ENCODE data around the gene REX1BD.
A peak's percentile ranks its signal among the peaks of the same experiment; 100 is the strongest.

REX1BD gene

GRCh38 chr19:18613589-18614234 is 25.1 kb downstream of the REX1BD start:
- DNase-seq (ENCODE audit: low read depth), result no peak

DNA sequence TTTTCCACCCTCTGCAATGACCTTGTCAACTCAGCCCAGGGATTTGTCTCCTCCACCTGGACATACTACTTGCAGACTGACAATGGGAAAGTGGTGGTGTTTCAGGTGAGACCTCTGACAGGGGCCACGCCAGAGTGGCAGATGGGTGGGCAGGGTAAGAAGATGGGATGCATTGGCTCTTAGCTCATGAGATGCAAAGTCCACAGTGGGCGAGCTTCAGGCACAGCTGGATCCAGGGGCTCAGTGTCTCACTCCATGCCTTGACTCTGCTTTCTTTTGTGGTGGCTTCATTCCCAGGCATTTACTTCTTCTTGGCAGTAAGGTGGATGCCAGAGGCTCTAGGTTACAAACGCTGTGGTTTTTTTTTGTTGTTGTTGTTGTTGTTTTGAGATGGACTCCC is 27.4 kb downstream of the REX1BD start:
- DNase-seq (ENCODE audit: low read depth), result no peak

DNA sequence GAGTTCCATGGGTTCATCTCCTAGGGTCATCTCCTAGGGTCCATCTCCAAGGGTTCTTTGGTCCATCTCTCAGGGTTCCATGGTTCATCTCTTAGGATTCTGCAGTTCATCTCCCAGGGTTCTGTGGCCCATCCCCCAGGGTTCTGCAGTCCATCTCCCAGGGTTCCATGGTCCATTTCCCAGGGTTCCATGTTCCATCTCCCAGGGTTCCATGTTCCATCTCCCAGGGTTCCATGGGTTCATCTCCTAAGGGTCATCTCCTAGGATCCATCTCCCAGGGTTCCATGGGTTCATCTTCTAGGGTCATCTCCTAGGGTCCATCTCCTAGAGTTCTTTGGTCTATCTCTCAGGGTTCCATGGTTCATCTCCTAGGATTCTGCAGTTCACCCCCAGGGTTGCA is 29.0 kb downstream of the REX1BD start:
- no peak for DNase-seq (ENCODE audit: low read depth)

DNA sequence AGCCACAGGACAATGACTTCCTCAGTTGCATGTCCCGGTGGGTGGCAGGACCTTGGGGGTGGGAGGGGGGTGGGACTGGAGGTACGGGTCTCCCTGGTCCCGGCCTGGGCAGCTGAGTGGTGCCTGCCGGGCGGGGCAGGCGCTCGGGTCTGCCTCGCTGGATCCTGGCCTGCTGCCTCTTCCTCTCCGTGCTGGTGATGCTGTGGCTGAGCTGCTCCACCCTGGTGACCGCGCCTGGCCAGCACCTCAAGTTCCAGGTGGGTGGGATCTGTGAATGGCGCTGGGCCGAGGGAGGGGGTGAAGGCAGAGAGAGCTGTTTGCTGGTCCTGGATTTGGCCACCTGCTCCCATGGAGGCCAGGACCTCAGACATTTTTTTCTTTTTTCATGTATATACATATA is 29.6 kb downstream of the REX1BD start:
- no peak for DNase-seq (ENCODE audit: low read depth)

DNA sequence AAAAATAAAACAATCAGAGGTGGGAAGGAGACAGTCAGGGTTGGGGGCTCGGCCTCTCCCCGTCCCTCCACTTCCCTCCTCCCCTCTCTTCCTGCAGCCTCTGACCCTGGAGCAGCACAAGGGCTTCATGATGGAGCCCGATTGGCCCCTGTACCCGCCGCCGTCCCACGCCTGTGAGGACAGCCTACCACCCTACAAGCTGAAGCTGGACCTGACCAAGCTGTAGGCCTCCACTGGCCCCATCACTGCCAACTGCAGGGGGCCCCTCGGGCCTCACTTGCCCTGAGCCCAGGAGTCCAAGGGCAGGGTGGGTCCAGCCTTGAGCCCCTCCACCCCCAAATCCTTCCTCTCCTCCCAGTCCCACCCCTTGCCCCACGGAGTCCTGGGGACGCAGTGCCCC is 31.7 kb downstream of the REX1BD start:
- DNase-seq (ENCODE audit: low read depth), result no peak

DNA sequence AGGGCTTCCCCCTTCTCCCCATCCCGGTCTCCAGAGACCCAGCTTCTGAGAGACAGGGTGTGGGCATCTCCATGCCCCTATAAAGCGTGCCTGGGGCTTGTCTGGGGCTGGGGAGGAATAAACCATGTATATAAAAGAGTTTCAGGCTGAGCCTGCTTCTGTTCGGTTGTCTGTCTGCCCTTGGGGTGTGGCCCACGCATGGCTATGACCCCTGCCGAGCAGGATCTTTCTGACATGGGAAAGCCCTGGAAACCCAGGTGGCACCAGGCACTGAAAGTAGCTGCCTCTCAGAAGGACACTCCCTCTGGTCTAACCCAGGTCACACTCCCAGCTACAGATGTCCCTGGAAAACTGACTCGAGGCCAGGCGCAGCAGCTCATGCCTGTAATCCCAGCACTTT is 32.3 kb downstream of the REX1BD start:
- DNase-seq (ENCODE audit: low read depth), result no peak

GRCh38 chr19:18626906-18627305 is 38.3 kb downstream of the REX1BD start:
- DNase-seq (ENCODE audit: low read depth), result no peak

- DNase-seq (ENCODE audit: low read depth), result no peak
Measured at GRCh38 chr19:18629166-18630088, 40.8 kb downstream of the REX1BD start.

DNA sequence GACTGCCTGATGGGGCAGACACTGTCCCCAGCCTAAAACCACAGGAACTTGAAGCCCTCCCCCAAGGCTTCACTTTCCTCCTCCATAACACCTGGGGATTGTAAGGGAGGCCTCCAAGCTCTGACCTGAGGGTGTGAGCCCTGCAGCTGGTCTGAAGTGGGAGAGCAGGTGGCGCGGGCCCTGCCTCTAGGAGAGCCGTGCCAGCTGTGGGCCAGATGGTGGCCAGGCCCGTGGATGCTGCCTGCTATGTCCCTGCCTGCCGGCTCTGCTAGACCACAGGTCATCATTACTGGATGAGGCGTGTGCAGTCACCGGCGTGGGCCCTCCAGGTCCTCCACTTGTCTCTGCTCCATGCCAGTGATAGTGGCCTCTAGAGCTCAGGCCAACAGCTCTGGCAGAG is 44.7 kb downstream of the REX1BD start:
- DNase-seq (ENCODE audit: low read depth), result no peak

GRCh38 chr19:18634612-18635297 is 46.2 kb downstream of the REX1BD start:
- DNase-seq (ENCODE audit: low read depth), result no peak

DNA sequence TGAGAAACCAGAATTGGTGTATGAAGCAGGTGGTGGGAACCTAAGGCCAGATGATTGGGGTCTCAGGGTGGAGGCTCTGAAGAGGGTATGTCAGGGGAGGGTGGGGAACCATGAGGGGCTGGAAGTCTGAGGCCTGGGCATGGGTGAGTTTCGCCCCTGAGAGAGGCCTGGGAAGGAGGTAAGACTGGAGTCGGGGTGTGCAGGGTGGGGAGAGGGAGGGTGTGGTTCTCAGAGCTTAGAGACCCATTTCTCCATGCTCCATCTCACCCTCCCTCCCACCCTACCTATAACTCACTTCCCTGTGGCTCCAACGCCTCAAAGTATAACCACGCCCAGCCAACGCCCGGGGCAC is 47.2 kb downstream of the REX1BD start:
- no peak for DNase-seq (ENCODE audit: low read depth)

DNA sequence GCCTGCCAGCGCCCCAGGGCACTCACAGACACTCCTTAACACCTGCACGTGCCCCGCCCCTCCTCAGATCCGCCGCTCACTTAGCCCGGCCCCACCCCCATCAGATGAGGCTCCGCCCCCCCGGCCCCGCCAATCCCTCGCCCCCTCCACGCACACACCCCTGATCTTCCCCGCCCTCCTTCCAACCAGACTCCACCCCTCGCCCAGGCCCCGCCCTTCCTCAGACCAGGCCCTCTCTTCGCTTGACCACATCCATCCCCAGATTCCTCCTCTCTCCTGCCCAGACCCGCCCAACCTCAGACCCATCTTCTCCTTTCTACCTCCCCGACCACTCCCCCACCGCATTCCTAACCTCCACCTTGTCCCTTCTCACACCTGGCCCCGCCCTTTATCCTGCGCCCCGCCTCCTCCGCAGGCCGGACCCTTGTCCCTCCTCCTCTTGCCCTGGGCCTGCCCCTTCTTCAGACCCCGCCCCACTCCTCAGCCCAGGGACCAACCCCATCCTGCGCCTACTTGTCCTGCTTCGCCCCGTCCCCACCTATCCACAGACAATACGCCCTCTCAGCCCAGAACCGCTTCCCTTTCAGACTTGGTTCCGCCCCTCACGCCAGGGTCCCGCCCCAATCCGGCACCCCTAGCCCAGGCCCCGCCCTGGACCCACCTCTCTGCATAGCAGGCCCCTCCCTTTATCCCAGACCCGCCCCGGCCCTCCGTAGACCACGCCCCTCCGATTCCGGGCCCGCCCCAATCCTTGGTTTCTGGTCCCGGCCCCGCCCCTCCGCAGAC is 47.8 kb downstream of the REX1BD start:
- DNase-seq (ENCODE audit: low read depth), result peak; percentile 99

DNA sequence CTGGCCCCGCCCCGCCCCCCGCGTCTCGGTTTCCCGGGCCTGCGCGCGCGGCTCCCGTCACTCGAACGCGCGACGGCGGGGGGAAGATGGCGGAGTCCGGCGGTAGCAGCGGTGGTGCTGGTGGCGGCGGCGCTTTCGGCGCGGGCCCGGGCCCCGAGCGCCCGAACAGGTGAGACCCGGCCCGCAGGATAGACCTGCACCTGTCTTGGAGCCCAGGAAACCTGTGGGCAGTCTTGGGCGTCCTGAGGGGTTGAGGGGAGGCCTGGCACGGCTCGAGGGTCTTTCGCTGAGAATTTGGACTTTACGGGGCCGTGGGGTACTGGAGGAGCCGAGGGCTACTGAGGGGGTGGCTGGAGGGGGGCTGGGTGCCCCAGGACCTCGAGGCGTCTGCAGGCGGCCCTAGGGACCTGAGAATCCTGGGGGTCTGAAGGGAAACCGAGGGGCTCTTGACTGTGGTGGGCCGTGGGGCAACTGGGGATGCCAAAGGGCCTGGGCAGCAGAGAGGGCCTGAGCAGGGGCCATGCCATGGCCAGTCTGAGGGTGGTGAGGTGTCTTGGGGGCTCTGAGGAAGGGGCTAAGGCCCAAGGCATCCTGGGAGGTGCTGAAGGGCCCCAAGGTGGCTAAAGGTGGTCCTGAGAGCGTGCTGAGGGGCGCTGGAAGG is 48.5 kb downstream of the REX1BD start, which contains the start of gene KLHL26:
Gene KLHL26 (plus strand): TSS at position 60 of the 661 bp plus-strand sequence. CDS start 27 bp downstream, at position 87.
- DNase-seq (ENCODE audit: low read depth), result no peak

- no peak for DNase-seq (ENCODE audit: low read depth)
Measured at GRCh38 chr19:18637673-18638630, 49.4 kb downstream of the REX1BD start.

- DNase-seq (ENCODE audit: low read depth), result no peak
Measured at GRCh38 chr19:18639706-18640243, 51.2 kb downstream of the REX1BD start.
